Neural crest cell (in vitro differentiated cells): Measurements from ENCODE around the gene PEMT. TPM values are rescaled to one million over a fixed set of nuclear protein-coding genes. Genes with fewer than 3 reads are reported as not detected.

Experiments
- DNase-seq: peaks from one replicate; pipeline ENCODE4 v3.0.0; 2021; ENCODE audit warnings: low read depth, mixed read lengths, low spot score
- H3K27ac Mint-ChIP-seq: one replicate; pipeline ENCODE4 v1.8.0; 2021; ENCODE audit warnings: mild to moderate bottlenecking, mixed read lengths; ENCODE audit not compliant: unreplicated experiment
- H3K27me3 Mint-ChIP-seq: 2 replicates; pipeline ENCODE4 v1.8.0; 2021; ENCODE audit warnings: low read depth, mild to moderate bottlenecking, mixed read lengths
- H3K36me3 Mint-ChIP-seq: 2 replicates; pipeline ENCODE4 v1.8.0; 2021; ENCODE audit warnings: low read depth, mild to moderate bottlenecking, mixed read lengths
- H3K4me1 Mint-ChIP-seq: 2 replicates; pipeline ENCODE4 v1.8.0; 2021; ENCODE audit warnings: mixed read lengths
- H3K4me3 Mint-ChIP-seq: one replicate; pipeline ENCODE4 v1.8.0; 2021; ENCODE audit warnings: mild to moderate bottlenecking, mixed read lengths
- H3K9me3 Mint-ChIP-seq: 2 replicates; pipeline ENCODE4 v1.8.0; 2021; ENCODE audit warnings: mixed read lengths
- total RNA-seq: library from RNA; stranded (reverse); gene quantifications from 2 replicates; pipeline ENCODE4 v1.2.1, GENCODE V29; 2021
- TF ChIP-seq, protein P1 (sequence below): fragments of 200-600 bp; sonication (generic); conservative IDR thresholded peaks from 2 replicates; pipeline ENCODE4 v1.5.0; 2021; ENCODE audit warnings: antibody characterized with exemption, mild to moderate bottlenecking

PEMT gene
- total RNA-seq, 1 donor from 2014 or later: 43.0 TPM

DNA sequence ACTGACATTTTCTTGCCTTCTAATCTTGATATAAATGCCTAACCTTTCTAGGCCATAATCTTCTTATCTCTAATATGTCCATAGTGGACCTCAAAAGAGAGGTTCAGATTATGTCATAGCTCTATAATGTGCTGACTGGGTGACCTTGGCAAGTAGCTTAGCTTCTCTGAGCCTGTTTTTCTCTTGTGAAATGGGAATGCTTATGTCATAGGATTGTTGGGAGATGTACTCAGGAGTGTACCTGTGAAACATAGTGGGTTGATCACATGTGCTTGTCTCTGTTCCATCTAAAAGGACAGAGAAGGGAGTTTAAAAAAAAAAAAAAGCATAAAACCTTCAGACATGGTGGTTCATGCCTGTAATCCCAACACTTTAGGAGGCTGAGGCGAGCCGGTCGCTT is 112.3 kb downstream of the PEMT start:
- no peak for DNase-seq
- no peaks in the 10 kb centered on the region for H3K9me3 Mint-ChIP-seq
- TF ChIP-seq, protein P1, sequence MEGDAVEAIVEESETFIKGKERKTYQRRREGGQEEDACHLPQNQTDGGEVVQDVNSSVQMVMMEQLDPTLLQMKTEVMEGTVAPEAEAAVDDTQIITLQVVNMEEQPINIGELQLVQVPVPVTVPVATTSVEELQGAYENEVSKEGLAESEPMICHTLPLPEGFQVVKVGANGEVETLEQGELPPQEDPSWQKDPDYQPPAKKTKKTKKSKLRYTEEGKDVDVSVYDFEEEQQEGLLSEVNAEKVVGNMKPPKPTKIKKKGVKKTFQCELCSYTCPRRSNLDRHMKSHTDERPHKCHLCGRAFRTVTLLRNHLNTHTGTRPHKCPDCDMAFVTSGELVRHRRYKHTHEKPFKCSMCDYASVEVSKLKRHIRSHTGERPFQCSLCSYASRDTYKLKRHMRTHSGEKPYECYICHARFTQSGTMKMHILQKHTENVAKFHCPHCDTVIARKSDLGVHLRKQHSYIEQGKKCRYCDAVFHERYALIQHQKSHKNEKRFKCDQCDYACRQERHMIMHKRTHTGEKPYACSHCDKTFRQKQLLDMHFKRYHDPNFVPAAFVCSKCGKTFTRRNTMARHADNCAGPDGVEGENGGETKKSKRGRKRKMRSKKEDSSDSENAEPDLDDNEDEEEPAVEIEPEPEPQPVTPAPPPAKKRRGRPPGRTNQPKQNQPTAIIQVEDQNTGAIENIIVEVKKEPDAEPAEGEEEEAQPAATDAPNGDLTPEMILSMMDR: no peak
- H3K36me3 Mint-ChIP-seq: no peaks in the 10 kb centered on the region
- peaks cover 32% of the 10 kb centered on the region for H3K4me1 Mint-ChIP-seq
- H3K4me3 Mint-ChIP-seq: peak overlapping the region; percentile 97
- no peaks in the 10 kb centered on the region for H3K27me3 Mint-ChIP-seq
- H3K27ac Mint-ChIP-seq: no peak overlapping the region

DNA sequence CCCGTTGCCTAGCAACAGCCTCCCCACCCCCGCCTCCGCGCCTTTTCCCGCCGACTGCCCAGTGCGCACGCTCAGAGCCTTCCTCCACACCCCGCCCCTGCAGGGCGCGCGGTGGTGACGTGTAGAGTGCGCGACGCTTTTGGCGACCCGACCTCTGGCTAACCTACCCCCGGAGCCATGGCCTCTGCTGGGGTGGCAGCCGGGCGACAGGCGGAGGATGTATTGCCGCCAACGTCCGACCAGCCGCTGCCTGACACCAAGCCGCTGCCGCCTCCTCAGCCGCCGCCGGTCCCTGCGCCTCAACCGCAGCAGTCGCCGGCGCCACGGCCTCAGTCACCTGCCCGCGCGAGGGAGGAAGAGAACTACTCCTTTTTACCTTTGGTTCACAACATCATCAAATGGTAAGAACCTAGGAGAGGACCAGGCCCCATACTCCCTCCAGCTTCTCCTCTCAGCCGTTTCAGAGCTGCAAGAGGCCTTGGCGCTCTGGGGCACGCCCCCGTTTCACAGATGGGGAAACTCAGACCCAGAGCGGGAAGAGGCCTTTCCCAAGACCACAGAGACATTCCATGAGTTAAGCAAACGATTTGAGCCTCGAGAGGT is 114.5 kb downstream of the PEMT start, which contains the start of gene MED9:
MED9 (plus strand) TSS at position 136 of the 603 bp plus-strand sequence; CDS start at position 178, 42 bp downstream.
- peak within 1 kb of the TSS; percentile 90 for H3K27ac Mint-ChIP-seq
- H3K36me3 Mint-ChIP-seq: no peaks in the 10 kb centered on the region
- peak; percentile 90 for DNase-seq
- no peaks in the 10 kb centered on the region for H3K27me3 Mint-ChIP-seq
- peaks cover 50% of the 10 kb centered on the region for H3K4me1 Mint-ChIP-seq
- H3K9me3 Mint-ChIP-seq: no peaks in the 10 kb centered on the region
- TF ChIP-seq, protein P1: no peak
- H3K4me3 Mint-ChIP-seq: peak within 1 kb of the TSS; percentile 97

DNA sequence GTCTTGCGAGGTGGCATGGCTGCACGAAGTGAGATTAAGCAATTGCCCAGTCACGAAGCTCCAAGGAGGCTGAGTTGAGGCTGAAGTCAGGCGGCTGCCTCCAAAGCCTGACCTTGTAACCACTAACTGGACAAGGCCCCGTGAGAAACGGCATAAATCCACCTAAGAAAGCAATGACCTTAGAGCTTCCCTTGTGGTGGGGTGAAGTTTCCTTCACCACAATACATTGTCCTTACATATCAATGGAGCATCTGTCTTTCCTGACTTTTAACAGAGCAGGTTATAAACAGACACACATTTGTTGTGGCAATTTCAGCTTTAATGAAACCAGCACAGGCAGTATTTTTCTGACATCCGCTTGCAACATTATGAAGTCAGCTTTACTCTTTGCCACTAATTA is 117.2 kb downstream of the PEMT start:
- peak overlapping the region; percentile 31 for H3K4me3 Mint-ChIP-seq
- no peak for DNase-seq
- TF ChIP-seq, protein P1: no peak
- H3K9me3 Mint-ChIP-seq: no peaks in the 10 kb centered on the region
- no peak overlapping the region for H3K27ac Mint-ChIP-seq
- no peaks in the 10 kb centered on the region for H3K27me3 Mint-ChIP-seq
- peaks cover 53% of the 10 kb centered on the region for H3K4me1 Mint-ChIP-seq
- no peaks in the 10 kb centered on the region for H3K36me3 Mint-ChIP-seq

DNA sequence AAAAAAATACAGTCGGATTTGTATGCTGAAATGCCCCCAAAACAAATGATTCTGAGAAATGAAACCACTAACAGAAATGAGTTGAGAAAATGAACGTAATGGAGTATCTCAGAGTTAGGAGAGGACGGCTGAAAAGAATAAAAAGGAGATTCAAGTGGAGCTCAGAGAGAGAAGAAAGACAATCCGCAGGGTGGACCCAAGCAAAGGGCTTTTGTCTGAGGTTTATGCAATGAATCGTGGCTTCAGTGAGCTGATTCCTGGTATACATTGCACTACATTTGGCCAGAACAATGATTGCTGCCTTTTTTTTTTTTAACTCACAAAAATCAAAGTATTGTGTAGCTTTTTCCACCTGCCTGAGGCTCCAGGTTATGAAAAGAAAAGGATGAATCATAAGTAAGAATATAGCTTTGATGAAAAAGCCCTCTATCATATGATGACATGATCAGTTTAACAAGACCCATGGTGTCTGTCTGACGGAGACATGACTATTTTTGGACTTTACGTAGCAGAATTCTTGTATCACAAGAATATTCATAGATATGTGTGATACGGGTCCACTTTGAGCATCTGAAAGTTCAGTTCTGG is 119.1 kb downstream of the PEMT start:
- Mint-ChIP-seq H3K27ac (peak overlapping the region; percentile 99), H3K9me3 (no peaks in the 10 kb centered on the region), H3K27me3 (peaks cover 4% of the 10 kb centered on the region), H3K36me3 (no peaks in the 10 kb centered on the region), H3K4me3 (peak overlapping the region; percentile 56), H3K4me1 (peaks cover 37% of the 10 kb centered on the region)
- DNase-seq: no peak
- TF ChIP-seq, protein P1: no peak

DNA sequence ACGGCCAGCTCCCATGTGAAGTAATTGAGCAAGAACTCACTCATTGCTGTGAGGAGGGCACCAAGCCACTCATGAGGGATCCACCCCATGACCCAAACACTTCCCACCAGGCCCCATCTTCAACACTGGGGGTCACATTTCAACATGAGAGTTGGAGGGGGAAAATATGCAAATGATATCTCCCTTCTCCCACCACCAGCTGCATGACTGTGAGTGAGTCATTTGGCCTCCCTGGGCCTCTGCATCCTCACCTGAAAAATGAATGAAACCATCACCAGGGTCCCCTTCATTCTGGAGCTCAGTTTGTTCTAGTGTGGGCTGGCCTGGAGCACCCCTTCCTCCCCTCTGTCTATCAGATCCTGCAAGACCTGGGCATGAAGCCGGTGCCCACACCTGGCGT is 121.5 kb downstream of the PEMT start:
- TF ChIP-seq, protein P1: no peak
- H3K27ac Mint-ChIP-seq: no peak overlapping the region
- no peaks in the 10 kb centered on the region for H3K9me3 Mint-ChIP-seq
- DNase-seq: no peak
- peaks cover 32% of the 10 kb centered on the region for H3K4me1 Mint-ChIP-seq
- H3K36me3 Mint-ChIP-seq: no peaks in the 10 kb centered on the region
- H3K4me3 Mint-ChIP-seq: no peak overlapping the region
- H3K27me3 Mint-ChIP-seq: peaks cover 15% of the 10 kb centered on the region
